Activated effector memory CD4-positive, alpha-beta T cell treated with anti-CD3 and anti-CD28 coated beads, Interleukin-2, amount 50 U/mL, for 16 hours (primary cell): Measurements from ENCODE around the gene ATP4A.

Experiments
- DNase-seq: peaks from one replicate; pipeline ENCODE4 v3.0.0-alpha.2; 2020

Gene ATP4A

DNA sequence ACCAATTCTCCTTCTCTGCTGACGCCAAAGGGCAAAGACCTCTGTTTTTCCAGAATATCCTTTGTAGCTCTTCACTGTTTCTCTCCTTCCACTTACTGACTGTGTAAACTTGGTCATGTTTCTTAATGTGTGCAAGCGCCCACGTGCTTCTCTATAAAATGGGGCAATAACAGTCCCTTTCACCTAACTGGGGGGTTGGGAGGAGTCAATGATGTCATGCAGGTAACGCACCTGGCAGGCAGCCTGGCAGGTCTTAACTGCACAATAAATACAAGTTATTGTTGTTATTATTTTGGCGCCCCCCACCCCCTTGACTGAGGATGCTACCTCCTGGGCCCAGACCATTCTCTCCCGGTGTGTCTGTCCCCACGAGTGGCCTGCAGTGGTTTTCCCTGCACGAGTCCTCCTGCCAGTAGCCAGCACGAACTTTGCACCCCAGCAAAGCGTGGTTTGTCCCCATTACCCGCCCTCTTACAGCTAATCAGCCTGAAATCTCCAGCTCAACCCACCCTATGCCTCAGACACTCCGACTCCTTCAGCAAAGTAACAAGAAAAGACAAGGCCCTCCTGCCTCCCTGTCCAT lies 40.6 kb downstream of the ATP4A start:
- DNase-seq: no peak

- no peak for DNase-seq
Measured at GRCh38 chr19:35521124-35521743, 42.2 kb downstream of the ATP4A start.

DNA sequence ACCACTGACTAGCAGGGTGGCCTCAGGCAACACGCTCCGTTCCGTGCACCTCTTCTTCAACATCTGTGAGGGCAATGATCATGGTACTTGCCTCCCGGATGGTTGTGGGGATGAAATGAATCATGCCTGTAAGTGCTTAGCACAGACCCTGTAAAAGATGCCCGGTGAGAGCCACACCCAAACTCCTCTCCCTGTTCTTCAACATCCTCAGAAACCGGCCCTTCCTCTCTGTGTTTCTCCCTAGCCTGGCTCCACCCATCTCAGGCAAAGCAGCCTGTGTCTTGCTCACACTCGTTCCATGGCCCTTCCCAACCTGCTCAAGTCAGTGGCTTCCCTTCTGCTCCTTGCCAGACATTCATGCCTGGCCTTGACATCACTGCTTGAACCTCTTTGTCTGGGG lies 44.2 kb downstream of the ATP4A start:
- DNase-seq: no peak

GRCh38 chr19:35518313-35518712 lies 45.1 kb downstream of the ATP4A start:
- DNase-seq: no peak

GRCh38 chr19:35517342-35517741 lies 46.1 kb downstream of the ATP4A start:
- DNase-seq: no peak

DNA sequence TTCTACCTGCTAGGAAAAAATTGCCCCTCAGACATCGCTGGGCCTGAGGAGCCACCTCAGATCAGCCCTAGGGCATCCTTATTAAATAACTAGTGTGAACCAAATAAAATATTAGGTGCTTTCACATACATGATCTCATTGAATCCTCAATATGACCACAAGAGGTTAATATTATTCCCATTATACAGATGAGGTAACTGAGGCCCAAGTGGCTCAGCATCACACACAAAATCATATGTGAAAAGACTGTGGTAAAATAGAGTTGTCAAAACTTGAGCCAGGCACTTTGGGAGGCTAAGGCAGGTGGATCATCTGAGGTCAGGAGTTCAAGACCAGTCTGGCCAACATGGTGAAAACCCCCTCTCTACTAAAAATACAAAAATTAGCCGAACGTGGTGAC lies 47.1 kb downstream of the ATP4A start:
- no peak for DNase-seq

DNA sequence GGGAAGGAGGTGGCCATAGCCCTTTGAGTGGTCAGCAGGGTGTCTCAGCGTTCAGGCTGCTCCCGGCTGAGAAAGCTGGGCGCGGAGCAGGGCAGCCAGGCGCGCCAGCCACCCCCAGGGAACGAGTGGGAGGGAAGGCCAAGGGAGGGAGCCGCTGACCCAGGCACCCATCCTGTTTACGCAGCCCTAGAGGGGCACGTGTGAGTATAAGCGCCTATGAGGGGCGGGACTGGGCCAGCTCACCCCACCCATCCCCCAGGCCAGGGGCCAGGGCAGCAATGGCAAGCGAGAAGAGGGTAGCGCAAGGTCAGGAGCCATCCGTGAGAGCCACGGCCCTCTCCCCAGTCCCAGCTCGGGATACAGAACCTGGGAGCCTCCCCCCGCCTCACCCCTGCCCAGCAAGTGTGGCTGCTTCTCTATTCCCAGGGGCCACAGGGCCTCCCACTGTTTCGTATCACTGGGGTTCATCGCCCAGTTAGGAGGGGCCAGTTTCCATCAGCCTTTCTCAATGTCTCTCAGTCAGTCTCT lies 49.1 kb downstream of the ATP4A start:
- no peak for DNase-seq

- DNase-seq: no peak
Measured at GRCh38 chr19:35513628-35514281, 49.7 kb downstream of the ATP4A start, which contains the start of gene DMKN. Gene DMKN (minus strand): TSS chr19:35513649. CDS start chr19:35513475, 174 bp downstream.

GRCh38 chr19:35512831-35513627 lies 50.4 kb downstream of the ATP4A start:
- no peak for DNase-seq

DNA sequence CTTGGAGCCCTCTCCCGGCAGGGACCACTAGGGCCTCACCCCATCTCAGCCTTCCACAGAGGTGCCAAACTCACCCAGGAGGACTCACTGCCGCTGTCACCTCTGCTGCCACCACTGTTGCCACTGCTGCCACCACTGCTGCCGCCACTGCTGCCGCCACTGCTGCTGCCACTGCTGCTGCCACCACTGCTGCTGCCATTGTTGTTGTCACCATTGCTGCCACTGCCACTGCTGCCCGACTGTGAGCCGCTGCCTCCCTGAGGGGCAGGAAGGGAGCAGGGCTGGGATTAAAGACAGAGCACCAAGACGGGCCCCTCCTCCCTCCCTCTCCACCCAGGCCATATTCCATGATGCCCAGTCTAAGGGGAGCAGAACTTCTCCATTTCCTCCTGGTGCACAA lies 52.1 kb downstream of the ATP4A start:
- no peak for DNase-seq

DNA sequence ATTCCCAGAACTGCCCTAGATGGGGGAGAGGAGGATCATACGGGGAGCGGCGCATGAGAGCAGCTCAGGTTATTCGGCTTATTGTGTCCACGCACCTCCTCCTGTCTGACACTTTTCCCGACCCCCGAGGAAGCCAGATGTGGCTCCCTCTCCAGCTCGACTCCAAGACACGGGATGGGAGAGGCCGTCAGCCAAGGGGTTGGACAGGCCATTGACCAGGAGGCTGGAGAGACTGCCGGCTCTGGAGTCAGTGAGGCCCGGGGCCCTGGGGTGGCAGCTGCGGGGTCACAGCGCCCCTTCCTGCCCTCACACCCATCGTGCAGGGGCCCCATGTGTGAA lies 52.9 kb downstream of the ATP4A start:
- DNase-seq: no peak

- DNase-seq: peak; percentile 90
Measured at GRCh38 chr19:35509861-35510625, 53.4 kb downstream of the ATP4A start.

DNA sequence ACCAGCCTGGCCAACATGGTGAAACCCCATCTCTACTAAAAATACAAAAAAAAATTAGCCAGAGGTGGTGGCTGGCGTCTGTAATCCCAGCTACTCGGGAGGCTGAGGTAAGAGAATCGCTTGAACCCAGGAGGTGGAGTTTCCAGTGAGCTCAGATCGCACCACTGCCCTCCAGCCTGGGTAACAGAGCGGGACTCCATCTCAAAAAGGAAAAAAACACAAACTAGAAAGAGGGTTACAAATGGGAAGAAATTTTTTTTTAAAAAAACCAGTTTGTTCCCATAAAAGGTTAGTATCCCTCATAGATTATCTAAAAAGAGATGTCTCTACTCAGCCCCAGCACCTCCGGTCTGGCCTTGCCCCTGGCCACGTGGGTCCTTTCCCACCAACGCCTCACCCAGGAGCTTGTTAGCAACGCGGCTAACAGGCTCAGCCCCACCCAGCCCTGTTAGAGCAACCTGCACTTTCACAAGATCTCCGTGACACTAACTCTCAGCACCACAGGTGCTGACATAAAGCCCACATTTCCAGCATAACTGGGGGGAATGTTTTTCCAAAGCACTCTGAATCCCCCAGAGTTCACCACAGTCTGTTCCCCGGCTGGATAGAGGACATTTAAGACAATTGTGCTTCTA lies 54.3 kb downstream of the ATP4A start:
- peak; percentile 75 for DNase-seq

GRCh38 chr19:35508129-35508528 lies 55.3 kb downstream of the ATP4A start:
- DNase-seq: no peak

GRCh38 chr19:35507561-35507960 lies 55.9 kb downstream of the ATP4A start:
- DNase-seq: no peak

DNA sequence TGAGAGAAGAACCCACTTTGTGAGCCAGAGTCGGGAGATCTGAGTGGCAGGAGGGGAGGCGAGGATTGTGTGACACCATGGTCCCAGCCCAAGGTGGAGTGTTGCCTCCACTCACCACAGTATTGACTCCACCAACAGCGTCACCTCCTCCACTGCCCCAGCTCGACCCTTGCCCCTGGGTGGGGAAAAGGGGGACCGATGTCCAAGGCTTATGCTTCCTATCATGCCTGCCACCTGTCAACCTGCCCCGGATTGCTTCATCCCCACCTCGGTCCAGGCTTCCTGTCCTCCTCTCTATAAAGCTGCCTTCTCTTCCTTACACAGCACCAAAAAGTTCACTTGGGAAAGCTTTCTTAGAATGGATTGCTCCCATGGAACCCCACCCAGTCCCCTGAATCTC lies 57.4 kb downstream of the ATP4A start:
- no peak for DNase-seq

GRCh38 chr19:35502751-35503150 lies 60.7 kb downstream of the ATP4A start:
- DNase-seq: no peak

- no peak for DNase-seq
Measured at GRCh38 chr19:35501684-35502083, 61.8 kb downstream of the ATP4A start.

DNA sequence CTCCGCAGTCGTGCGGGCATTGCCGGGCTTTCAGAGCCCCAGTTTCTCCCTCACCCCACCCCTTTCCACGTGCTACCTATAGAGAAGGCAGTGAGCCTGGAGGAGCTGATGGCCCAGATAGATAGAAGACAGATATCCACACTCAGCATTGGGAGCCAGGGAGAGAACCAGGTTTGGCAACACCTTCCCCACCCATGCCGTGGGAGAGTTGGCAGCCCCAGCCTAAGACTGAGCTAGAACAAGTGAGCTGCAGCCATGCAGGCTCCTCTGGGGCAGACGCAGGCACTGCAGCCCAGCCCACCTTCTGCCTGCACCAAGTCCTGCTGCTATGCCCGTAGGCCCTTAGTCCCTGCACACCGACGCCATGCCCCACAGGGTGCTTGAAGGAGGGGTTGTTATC lies 62.8 kb downstream of the ATP4A start:
- no peak for DNase-seq
